Measurements from ENCODE around the gene RNF168. TPM values are rescaled to one million over a fixed set of nuclear protein-coding genes. Genes with fewer than 3 reads are reported as not detected.
"Not testable (repeated sequence)": the region's sequence is repeated elsewhere in the genome, so short reads cannot be mapped to it uniquely, and the experiment has no call there.

The RNF168 gene
- total RNA-seq, 1 donor from 2014 or later, result 32.0 TPM

GRCh38 chr3:196514913-196515621, 11.5 kb upstream of the RNF168 start, which contains the start of gene SMCO1:
Gene SMCO1, minus strand, starts transcription at chr3:196515346. Its CDS starts 137 bp downstream, at chr3:196515209.
- DNase-seq (ENCODE audit: low spot score), result no peak
- Mint-ChIP-seq H3K36me3 (ENCODE audit: low read depth, unreplicated experiment) (peaks cover 18% of the 10 kb centered on the region), H3K9me3 (ENCODE audit: unreplicated experiment) (peaks cover 23% of the 10 kb centered on the region), H3K4me1 (ENCODE audit: unreplicated experiment) (no peaks in the 10 kb centered on the region), H3K27ac (ENCODE audit: unreplicated experiment) (no peak within 1 kb of the TSS), H3K4me3 (ENCODE audit: unreplicated experiment) (no peak within 1 kb of the TSS), H3K27me3 (ENCODE audit: unreplicated experiment) (peaks cover 4% of the 10 kb centered on the region)
- TF ChIP-seq, protein P1, sequence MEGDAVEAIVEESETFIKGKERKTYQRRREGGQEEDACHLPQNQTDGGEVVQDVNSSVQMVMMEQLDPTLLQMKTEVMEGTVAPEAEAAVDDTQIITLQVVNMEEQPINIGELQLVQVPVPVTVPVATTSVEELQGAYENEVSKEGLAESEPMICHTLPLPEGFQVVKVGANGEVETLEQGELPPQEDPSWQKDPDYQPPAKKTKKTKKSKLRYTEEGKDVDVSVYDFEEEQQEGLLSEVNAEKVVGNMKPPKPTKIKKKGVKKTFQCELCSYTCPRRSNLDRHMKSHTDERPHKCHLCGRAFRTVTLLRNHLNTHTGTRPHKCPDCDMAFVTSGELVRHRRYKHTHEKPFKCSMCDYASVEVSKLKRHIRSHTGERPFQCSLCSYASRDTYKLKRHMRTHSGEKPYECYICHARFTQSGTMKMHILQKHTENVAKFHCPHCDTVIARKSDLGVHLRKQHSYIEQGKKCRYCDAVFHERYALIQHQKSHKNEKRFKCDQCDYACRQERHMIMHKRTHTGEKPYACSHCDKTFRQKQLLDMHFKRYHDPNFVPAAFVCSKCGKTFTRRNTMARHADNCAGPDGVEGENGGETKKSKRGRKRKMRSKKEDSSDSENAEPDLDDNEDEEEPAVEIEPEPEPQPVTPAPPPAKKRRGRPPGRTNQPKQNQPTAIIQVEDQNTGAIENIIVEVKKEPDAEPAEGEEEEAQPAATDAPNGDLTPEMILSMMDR (IDR thresholded peaks at IDR 0.05; ENCODE audit: unreplicated experiment), result no peak

DNA sequence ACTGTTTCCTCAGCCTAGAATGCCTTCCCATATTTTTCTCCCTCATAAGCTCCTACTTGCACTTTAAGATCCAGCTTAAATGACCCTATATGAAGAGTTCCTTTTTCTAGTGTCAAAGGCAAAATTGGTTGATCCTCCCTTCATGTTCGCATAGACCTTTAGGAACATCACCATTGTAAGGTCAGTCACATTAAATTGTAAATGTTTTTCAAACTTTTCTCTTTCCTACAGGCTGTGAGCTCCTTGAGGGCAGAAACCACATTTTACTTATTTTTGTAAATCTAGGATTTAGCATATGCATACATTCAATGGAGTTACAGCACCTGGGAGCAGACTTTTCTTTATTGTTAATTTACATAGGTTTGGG, 10.8 kb upstream of the RNF168 start:
- Mint-ChIP-seq H3K4me3 (ENCODE audit: unreplicated experiment) (no peak overlapping the region), H3K4me1 (ENCODE audit: unreplicated experiment) (no peaks in the 10 kb centered on the region), H3K36me3 (ENCODE audit: low read depth, unreplicated experiment) (peaks cover 12% of the 10 kb centered on the region), H3K27me3 (ENCODE audit: unreplicated experiment) (peaks cover 4% of the 10 kb centered on the region), H3K9me3 (ENCODE audit: unreplicated experiment) (peaks cover 16% of the 10 kb centered on the region), H3K27ac (ENCODE audit: unreplicated experiment) (no peak overlapping the region)
- DNase-seq (ENCODE audit: low spot score), result no peak
- TF ChIP-seq, protein P1 (IDR thresholded peaks at IDR 0.05; ENCODE audit: unreplicated experiment), result no peak

- Mint-ChIP-seq H3K36me3 (ENCODE audit: low read depth, unreplicated experiment) (peaks cover 7% of the 10 kb centered on the region), H3K27ac (ENCODE audit: unreplicated experiment) (no peak overlapping the region), H3K27me3 (ENCODE audit: unreplicated experiment) (peaks cover 4% of the 10 kb centered on the region), H3K4me1 (ENCODE audit: unreplicated experiment) (no peaks in the 10 kb centered on the region), H3K9me3 (ENCODE audit: unreplicated experiment) (peaks cover 12% of the 10 kb centered on the region), H3K4me3 (ENCODE audit: unreplicated experiment) (no peak overlapping the region)
- TF ChIP-seq, protein P1 (IDR thresholded peaks at IDR 0.05; ENCODE audit: unreplicated experiment), result no peak
- no peak for DNase-seq (ENCODE audit: low spot score)
These were observed 10.3 kb upstream of the RNF168 start for GRCh38 chr3:196513697-196514349.

DNA sequence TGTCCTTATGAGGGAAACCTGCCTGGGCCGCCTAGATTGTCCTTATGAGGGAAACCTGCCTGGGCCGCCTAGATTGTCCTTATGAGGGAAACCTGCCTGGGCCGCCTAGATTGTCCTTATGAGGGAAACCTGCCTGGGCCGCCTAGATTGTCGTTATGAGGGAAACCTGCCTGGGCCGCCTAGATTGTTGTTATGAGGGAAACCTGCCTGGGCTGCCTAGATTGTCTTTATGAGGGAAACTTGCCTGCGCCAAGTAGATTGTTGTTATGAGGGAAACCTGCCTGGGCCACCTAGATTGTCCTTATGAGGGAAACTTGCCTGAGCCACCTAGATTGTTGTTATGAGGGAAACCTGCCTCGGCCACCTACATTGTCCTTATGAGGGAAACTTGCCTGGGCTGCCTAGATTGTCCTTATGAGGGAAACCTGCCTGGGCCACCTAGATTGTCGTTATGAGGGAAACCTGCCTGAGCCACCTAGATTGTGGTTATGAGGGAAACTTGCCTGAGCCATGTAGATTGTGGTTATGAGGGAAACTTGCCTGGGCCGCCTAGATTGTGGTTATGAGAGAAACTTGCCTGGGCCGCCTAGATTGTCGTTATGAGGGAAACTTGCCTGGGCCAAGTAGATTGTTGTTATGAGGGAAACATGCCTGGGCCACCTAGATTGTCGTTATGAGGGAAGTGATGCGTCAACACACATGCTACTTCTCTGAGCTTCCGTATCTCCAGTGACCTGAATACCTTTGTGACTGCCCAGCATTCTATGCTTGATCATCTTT, 8.3 kb upstream of the RNF168 start:
- not testable (repeated sequence) for DNase-seq (ENCODE audit: low spot score); H3K9me3 Mint-ChIP-seq (ENCODE audit: unreplicated experiment); H3K27me3 Mint-ChIP-seq (ENCODE audit: unreplicated experiment); H3K4me1 Mint-ChIP-seq (ENCODE audit: unreplicated experiment); H3K27ac Mint-ChIP-seq (ENCODE audit: unreplicated experiment); H3K36me3 Mint-ChIP-seq (ENCODE audit: low read depth, unreplicated experiment); H3K4me3 Mint-ChIP-seq (ENCODE audit: unreplicated experiment)

GRCh38 chr3:196511108-196511507, 7.5 kb upstream of the RNF168 start:
- not testable (repeated sequence) for H3K27ac Mint-ChIP-seq (ENCODE audit: unreplicated experiment); H3K4me1 Mint-ChIP-seq (ENCODE audit: unreplicated experiment); H3K27me3 Mint-ChIP-seq (ENCODE audit: unreplicated experiment); H3K4me3 Mint-ChIP-seq (ENCODE audit: unreplicated experiment); H3K36me3 Mint-ChIP-seq (ENCODE audit: low read depth, unreplicated experiment); DNase-seq (ENCODE audit: low spot score); H3K9me3 Mint-ChIP-seq (ENCODE audit: unreplicated experiment)

All from endothelial cell (in vitro differentiated cells).